ENCODE results near the gene ADORA2B.

- TF ChIP-seq, protein P1, sequence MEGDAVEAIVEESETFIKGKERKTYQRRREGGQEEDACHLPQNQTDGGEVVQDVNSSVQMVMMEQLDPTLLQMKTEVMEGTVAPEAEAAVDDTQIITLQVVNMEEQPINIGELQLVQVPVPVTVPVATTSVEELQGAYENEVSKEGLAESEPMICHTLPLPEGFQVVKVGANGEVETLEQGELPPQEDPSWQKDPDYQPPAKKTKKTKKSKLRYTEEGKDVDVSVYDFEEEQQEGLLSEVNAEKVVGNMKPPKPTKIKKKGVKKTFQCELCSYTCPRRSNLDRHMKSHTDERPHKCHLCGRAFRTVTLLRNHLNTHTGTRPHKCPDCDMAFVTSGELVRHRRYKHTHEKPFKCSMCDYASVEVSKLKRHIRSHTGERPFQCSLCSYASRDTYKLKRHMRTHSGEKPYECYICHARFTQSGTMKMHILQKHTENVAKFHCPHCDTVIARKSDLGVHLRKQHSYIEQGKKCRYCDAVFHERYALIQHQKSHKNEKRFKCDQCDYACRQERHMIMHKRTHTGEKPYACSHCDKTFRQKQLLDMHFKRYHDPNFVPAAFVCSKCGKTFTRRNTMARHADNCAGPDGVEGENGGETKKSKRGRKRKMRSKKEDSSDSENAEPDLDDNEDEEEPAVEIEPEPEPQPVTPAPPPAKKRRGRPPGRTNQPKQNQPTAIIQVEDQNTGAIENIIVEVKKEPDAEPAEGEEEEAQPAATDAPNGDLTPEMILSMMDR (IDR thresholded peaks at IDR 0.05) = no peak
- TF ChIP-seq POLR2A (IDR thresholded peaks at IDR 0.05) = no peak
Observed at GRCh38 chr17:15952048-15952532, 7.2 kb downstream of the ADORA2B start.
